Stimulated activated CD4-positive, alpha-beta T cell treated with anti-CD3 and anti-CD28 coated beads, Interleukin-2, amount 100 ng/mL, for 4 hours (primary cell): ENCODE results near the gene PANX1.

Experiments used
- DNase-seq: peaks from one replicate; pipeline ENCODE4 v3.0.0-alpha.2; 2020; ENCODE audit warnings: low read depth

Gene PANX1

DNA sequence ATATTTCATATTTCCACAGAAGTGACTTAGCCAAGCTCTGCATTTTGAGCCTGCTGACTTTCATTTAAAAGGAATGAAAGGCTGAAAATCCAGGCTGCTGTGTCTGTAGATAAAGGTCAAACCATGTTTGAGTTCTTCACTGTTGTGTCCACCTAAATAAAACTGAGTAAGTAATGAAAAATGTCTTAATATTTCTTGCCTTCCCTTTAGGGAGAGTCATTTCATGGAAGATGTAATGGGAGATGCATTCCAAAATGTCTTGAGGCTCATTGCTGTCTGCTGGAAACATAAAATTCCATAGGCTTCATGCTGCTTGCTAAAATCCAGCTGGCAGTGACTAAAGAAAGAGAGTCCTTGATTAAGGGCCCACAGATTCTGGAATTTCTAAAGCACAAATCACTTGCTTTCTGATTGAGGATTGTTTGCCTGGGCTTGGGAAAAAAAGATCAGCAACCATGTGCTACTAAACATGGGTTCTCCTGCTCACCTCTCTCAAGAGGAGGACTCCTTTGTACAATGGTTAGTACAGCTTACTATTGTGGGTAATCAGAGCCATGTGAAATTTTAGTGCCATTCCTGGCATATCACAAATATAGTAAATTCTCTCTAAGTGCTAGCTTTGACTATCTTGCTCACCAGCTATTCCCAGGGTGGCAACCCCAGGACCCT is 56.9 kb downstream of the PANX1 start:
- no peak for DNase-seq

DNA sequence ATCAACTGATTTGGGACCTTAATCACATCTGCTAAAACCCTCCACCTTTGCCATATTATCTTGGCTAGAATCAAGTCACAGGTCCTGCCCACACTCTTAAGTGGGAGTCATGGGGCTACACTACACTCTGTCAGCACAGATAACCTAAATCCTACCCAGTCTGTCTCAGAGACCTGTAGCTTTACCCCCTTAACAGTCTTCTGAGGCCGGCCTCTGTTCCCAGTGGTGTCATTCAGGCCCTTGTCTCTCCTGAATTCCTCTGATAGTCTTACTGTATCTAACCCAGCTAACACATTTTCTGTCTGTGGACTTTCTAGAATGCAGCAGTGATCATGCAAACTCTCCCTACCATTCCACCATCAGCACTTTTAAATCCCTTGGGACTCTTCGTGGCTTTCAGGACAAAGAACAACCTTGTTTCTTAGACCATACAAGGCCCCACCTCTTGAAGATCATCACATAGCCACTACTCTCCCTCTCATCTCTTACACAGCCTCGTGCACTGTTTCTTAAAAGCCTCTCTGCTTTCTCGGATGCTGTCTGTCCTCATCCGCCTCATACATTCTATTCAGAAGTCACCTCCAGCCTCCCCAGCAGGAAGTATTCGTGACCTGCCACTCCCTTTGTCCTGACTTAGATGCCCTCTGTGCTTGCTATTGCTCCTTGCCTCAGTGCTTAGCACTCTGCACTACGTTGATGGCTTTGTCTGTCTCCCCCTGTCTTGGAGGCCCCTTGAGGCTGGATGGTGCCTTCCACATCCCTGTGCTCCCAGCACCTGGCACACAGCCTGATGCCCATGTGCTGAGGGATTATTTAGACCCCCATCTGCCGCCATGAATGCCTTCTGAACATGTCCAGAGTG is 57.9 kb downstream of the PANX1 start:
- DNase-seq = no peak

DNA sequence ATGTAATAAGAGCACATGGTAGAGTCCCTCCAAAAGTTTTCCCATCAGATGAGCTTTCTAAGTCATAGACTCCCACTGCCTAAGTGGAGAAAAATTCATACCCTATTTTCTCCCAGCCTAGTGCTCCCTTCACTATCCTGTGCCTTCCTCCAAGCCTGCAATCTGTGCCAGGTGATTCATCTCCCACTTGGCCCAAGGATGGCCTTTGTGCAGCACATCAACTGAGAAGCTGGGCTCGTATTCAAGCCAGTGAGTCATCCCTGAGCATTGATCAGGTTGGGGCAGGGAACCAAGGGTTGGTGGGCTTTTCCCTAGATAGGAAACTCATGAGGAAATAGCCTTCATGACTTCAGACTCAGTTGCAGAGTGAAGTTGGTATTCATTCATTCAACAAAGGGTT is 64.6 kb downstream of the PANX1 start:
- no peak for DNase-seq

DNA sequence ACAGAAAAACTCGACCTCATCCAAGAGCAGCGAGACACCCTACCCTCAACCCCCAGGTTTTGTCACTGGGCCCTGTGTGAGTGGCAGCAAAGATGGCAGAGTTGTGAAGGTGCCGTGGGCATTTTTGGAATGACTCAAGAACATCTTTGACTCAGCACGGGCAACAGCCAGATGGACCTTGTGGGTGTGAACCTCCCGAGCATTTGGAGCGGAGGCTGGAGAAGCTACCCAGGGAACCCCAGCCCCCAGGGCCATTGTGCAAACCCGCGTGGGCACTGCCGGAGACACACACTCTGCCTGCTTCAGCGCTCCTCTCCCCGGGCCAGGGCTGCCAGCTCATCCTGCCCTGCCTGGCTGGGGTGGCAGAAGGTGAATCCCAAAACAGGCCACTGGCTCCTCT is 66.1 kb downstream of the PANX1 start:
- no peak for DNase-seq

DNA sequence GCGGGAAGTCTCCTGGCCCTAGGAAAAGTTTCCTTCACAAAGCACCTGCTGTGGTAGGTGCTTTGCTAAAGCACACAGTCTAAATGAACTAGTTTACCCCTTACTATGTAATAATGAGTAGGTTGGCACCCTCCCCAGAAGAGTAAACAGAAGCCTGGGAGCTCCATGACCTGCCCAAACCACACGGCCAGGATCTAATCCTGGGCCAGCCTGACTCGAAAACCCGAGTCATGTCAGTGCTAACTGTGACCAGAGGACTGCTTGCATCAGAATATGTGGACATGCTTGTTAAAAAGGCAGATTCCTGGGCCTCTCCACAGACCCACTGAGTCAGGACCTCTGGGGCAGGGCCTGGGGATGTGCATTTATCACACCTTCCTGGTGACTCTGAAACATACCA is 67.7 kb downstream of the PANX1 start:
- DNase-seq = no peak

DNA sequence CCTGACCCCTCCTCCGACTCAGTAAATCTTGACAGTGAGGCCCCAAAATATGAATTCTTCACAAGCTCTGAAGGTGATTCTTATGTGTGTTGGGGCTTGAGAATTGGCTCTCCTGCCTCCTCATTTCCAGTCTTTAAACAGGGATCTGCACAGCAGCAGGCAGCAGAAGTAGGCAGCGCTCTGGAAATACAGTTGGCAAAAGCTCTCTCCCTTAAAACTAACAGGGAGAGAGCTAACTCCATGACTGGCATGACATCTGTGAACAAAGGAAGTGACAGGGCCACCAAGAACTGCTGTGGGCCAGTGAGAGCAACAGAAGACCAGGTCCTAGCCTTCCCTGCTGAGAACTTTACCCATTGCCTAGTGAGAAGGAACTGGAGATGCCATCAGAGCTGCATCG is 70.1 kb downstream of the PANX1 start:
- no peak for DNase-seq

DNA sequence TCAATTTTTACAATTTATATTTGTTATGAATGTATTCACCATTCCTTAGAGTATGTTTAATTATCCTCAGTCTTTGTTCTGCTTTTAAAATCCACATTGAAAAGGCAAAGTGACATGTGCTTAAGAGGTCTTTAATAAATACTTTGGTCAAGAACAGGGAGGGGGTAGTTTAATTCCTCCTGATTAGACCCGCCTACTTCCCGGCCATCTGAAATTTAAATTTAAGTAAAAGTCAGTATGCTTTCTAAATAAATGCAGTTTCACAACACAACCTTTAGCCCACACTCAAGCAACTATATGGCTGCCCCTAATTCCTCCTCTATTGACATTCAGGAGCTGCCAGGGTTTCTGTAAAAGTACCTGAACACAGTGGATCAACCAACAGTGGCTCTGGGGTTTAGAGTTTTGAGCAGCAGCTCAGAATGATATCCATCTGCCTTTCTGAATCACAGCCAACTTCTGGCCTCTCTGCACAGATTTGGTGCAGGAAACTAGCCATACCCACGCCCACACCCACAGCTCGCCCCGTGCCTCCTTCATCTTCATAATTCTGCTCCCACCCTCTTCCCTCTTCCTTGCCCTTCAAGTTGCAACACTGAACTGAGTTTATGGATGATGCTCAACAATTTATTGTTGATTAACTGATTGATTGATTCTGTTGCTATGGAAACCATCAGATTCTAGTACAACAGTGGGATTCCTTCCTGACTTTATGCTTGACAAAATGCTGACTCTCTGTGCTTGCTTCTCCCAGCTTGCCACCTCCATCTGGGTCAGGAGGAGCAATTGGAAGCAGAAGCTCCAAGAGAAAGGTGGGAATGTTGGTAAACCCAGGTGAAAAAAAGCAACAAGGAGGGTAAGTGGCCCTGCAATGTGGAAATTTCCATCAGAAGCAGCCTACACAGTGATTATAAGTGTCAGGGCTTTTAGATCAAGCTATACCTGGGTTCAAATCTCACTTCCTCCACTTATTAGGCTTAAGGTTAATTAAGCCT is 70.8 kb downstream of the PANX1 start:
- DNase-seq = no peak

DNA sequence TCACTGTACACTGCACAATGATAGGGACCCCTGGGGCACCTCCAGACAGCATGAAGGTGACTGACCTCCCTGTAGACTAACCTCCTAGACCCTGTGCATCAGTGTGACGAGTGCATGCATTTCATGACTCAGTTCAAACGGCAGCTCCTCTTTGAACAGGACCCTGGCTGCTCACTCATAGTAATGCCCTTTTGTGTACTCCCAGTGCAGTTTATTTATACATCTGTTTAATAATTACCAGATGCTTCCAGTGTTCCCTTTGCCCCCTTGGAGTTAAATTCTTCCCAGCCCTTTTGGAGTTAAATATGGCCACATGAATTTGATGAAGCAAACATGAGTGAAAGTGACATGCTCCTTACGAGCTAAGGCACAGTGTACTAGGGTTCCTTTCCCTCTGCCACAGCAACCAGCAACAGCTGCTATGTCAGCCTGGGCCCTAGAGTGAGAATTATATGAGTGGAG is 72.4 kb downstream of the PANX1 start:
- DNase-seq = no peak

DNA sequence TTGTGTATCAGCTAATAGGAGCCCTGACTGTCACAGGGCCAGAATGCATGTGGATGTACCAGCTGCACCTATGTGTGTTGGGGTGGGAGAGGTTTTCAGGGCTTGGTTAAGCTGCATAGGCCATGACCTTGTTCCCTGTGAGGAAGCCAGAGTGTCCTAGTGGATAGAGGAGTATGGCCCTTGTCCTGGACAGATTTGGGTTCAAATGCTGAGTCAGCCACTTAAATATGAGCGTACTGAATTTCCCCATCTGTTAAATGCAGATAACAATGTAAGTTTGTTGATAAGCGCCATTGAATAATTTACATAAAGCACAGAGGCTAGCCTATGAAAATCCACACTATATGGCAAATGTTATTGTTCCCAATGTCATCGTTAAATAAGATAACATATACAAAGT is 74.4 kb downstream of the PANX1 start:
- DNase-seq = no peak

DNA sequence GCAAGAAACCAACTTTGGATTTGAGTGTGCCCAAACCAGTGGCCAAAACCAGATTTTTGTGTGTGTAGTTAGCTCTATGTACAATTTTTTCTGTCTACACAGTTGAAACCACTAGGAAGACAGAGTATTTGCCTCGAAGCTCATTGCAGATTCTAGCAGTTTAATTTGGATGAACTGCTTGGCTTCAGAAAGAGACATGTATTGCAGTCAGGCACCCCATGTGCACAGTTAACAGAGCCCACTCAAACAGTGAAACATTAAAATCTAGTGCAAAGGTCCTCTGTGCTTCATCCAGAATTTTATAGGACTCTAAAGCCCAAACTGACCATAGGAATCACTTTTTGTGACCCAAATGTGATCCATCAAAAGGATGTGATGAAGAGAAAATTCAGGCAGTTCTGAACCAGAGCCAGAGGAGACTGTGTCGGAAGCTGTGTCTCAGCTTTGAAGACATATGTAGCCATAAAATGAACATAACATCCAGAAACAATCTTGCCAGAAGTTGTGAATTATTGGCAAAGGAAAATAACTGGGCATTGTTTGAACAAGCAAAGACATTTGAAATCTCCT is 82.7 kb downstream of the PANX1 start:
- DNase-seq = no peak

DNA sequence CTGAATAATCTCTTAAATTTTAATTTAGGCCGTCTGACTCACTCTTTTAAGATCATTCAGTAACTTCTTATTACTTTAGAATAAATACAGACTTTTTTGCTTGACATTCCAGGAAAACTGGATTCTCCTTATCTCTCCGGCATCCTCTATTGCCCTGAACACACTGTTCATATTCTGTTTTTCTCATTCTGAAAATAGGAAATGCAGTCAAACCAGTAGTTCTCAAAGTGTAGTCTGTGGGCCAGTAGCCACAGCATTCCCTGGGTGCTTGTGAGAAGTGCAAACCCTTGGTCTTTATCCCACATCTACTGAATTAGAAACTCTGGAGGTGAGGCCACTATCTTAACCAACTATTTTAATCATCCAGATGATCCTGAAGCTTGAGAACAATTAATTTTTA is 84.3 kb downstream of the PANX1 start:
- no peak for DNase-seq

DNA sequence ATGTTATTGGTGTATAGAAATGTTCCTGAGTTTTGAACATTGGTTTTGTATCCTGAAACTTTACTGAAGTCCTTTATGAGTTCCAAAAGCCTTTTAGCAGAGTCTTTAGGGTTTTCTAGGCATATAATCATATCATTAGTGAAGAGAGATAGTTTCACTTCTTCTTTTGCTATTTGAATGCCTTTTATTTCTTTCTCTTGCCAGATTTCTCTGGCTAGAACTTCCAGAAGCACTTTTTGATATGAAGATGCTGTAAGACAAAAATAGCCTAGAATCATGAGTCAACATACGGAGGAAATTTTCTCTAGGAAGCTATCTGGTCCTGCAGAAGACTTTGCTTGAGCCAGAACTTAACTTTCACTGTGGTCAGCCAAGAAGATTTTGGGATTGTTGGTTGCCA is 89.1 kb downstream of the PANX1 start:
- no peak for DNase-seq

DNA sequence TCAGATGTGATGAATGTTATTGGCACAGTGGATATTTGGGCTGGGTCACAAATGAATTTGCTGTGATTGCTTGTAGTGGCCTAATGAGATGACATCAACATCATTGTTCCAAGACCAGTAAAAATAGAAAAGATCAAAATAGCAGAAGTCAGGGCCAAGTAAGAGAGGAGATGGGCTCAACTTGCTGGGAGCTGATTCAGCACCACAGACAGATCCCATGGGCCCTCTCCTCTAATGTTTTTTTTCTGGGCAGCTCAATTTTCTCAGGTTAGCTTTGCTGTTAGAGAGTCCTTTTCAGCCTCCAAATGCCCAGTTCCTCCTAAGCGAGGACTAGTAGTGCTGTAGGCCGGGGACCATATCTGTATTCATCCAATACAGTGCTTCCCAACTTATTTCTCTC is 89.7 kb downstream of the PANX1 start:
- DNase-seq = no peak

DNA sequence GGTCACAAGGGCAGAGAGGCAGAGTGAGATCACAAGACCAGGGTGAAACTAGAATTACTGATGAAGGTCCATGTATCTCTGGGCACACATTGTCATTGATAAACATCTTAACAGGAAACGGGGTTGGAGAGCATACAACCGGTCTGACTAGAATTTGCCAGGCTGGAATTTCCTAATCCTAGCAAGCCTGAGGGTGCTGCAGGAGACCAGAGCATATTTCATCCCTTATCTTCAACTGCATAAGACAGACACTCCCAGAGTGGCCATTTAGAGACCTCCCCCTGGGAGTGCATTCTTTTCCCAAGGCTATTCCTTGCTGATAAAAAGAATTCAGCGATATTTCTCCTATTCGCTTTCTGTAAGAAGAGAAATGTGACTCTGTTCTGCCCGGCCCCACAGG is 91.1 kb downstream of the PANX1 start:
- DNase-seq = no peak

DNA sequence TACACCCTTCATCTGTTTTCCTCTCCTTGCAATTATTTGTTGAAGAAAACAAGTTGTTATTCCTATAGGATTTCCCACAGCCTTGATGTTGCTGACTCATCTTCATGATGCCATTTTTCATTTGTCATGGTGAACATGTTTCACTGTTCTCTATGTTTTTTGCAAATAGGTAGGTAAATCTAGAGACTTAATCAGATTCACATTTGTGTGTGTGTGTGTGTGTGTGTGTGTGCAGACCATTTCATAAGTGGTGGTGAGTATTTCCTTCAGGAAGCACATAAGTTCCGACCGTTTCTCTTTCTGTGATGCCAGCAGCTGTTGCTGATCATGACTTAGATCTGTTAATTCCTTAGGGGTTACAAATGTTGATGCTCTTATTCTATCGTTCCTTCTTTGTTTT is 95.4 kb downstream of the PANX1 start:
- DNase-seq = no peak
